HEK293T (cell line): Measurements from ENCODE around the gene TIMELESS.

Experiments
- BHLHE40 ChIP-seq: fragments of 450-650 bp; IDR thresholded peaks from 2 replicates; pipeline ENCODE4 v1.6.1; 2016; ENCODE audit warnings: mild to moderate bottlenecking, moderate library complexity, borderline replicate concordance
- ELF4 ChIP-seq: fragments of 450-650 bp; IDR thresholded peaks from 2 replicates; pipeline ENCODE4 v1.6.1; 2017; ENCODE audit warnings: antibody characterized with exemption
- FOXA1 ChIP-seq: fragments of 450-650 bp; IDR thresholded peaks from 2 replicates; pipeline ENCODE4 v1.6.1; 2016; ENCODE audit warnings: mild to moderate bottlenecking
- FOXK2 ChIP-seq: fragments of 450-650 bp; IDR thresholded peaks from 2 replicates; pipeline ENCODE4 v1.6.1; 2016; ENCODE audit warnings: mild to moderate bottlenecking
- NFRKB ChIP-seq: fragments of 450-650 bp; IDR thresholded peaks from 2 replicates; pipeline ENCODE4 v1.6.1; 2016; ENCODE audit warnings: mild to moderate bottlenecking, moderate library complexity
- SP1 ChIP-seq: fragments of 450-650 bp; IDR thresholded peaks from 2 replicates; pipeline ENCODE4 v1.6.1; 2017
- SUZ12 ChIP-seq: fragments of 450-650 bp; IDR thresholded peaks from 2 replicates; pipeline ENCODE4 v1.6.1; 2016; ENCODE audit warnings: mild to moderate bottlenecking
- ZNF384 ChIP-seq: fragments of 450-650 bp; IDR thresholded peaks from 2 replicates; pipeline ENCODE4 v1.6.1; 2016

DNA sequence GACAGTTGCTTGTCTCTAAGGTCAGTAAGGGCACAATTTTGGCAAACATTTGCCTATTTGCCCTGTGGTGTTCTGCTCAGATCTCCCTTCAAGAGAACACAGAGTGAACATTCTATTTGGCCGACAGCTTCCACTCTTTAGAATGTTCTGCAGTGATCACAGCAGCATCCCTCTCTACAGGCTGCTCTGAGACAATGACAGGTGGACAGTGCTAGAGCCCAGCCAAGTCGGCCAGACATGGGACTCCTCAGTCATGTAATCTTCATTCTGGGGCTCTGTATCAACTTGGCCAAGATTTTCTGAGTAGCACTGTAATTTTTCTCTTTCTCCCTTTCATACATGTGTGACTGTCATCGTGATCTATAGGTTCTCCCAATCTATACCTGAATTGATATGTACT is 34.8 kb downstream of the TIMELESS start:
- TF ChIP-seq FOXK2: no peak
- no peak for TF ChIP-seq BHLHE40
- no peak for TF ChIP-seq SP1
- TF ChIP-seq SUZ12: no peak
- no peak for TF ChIP-seq FOXA1
- TF ChIP-seq NFRKB: no peak
- no peak for TF ChIP-seq ELF4
- TF ChIP-seq ZNF384: no peak
